Measurements from ENCODE around the gene SMARCD2.
A peak's percentile ranks its signal among the peaks of the same experiment; 100 is the strongest.

SMARCD2 gene

DNA sequence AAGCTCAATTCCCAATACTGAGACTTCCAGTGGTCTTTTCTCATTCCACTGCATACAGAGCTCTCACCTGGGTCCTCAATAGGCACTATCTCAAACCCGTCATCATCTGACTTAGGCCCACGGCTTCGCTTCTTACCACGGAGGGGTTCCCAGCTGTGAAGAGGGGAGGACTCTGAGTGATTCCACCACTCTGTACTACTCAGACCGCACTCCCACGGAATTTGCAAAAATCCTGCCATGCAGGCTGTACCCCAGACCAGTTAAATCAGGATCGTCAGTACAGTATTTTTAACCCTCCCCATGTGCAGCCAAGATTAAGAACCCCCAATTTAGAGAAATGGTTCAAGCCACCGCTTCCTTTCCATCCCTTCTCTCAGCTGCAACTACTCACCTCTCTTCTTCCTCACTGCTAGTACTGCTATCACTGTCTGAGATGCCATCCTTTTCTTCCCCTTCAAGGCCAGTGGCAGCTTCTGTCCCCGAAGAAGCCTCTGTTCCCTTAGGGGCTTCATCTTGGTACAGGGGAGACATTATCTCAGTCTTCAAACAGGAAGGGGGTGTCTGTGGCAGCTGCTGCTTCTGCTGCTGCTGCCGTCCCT is 21.4 kb downstream of the SMARCD2 start:
- H3K9ac ChIP-seq (ENCODE audit: low read length) = no peak overlapping the region
- H3K36me3 ChIP-seq (ENCODE audit: control insufficient read depth, insufficient read depth, low read length) = peaks cover 99% of the 10 kb centered on the region
- H3K27ac ChIP-seq (ENCODE audit: low read depth, low read length) = no peak overlapping the region
- no peaks in the 10 kb centered on the region for H3K4me1 ChIP-seq (ENCODE audit: control insufficient read depth, insufficient read depth, low read length)
- H3K4me3 ChIP-seq (ENCODE audit: low read depth, low read length) = no peak overlapping the region
- H3K9me3 ChIP-seq (ENCODE audit: control insufficient read depth, insufficient read depth, low read depth, low read length) = no peaks in the 10 kb centered on the region
- H3K27me3 ChIP-seq (ENCODE audit: control insufficient read depth, insufficient read depth, low read length) = no peaks in the 10 kb centered on the region

DNA sequence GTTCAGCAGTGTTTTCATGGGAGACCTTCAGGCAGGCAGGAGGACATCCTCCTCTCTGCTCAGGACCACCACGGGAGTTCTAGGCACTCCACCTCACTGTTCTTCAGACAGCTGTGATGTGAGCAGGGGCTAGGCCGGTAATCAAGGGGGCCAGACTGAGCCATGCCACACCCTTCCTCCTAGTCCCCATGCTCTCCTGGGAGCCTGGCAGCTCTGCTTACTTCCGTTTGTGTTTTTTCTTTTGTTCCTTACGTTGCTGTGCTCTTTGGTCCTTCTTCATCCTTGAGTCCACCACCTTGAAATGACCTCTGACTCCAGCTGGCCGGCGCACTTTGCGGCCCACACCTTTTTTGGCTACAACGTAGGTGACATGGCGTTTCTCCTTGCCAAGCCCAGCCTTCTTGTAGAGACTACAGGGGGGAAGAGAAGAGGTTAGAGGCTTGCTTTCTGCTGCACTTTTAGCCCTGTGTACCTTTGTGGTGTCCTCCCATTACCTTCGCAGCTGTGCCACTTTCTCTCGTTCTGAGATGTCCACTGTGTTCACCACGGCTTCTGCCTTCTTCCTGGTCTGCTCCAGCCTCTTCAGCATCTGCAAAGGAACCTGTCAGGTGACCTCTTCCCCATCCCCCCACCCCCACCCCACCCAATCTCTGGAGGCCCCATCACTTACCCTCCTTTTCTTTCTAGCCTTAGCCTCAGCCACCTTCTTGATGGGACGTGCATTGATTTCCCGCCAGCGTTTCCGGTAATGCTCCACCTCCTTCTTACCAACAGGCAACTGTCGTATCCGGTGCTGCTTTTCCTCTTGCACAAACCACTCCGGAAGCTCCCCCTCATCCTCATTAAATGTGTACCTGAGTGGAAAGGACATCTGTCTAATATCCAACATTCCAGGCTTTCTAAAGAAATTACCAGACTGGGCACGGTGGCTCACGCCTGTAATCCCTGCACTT is 22.6 kb downstream of the SMARCD2 start:
- no peak overlapping the region for H3K9ac ChIP-seq (ENCODE audit: low read length)
- H3K27ac ChIP-seq (ENCODE audit: low read depth, low read length) = no peak overlapping the region

DNA sequence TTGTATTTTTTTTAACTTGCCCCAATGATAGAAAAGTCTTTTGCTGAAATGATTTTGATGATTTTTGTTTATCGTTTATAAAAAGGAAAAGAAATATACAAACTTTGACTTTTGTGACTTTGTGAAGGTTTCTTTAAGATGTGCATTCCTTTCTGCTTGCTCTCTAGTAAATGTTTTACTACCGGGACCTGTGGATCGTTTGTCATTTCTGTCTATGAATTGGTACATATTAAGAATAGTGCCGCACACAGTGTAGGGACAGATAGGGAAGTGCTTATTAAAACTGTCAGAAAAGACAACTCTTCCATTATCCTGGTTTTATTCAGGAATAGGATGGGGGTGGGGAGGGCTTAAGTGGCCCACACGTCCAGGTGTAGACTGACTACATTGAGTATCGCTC is 23.4 kb downstream of the SMARCD2 start:
- Histone ChIP-seq H3K36me3 (ENCODE audit: control insufficient read depth, insufficient read depth, low read length) (peaks cover 99% of the 10 kb centered on the region), H3K27ac (ENCODE audit: low read depth, low read length) (no peak overlapping the region), H3K27me3 (ENCODE audit: control insufficient read depth, insufficient read depth, low read length) (no peaks in the 10 kb centered on the region), H3K9me3 (ENCODE audit: control insufficient read depth, insufficient read depth, low read depth, low read length) (no peaks in the 10 kb centered on the region), H3K4me1 (ENCODE audit: control insufficient read depth, insufficient read depth, low read length) (no peaks in the 10 kb centered on the region), H3K4me3 (ENCODE audit: low read depth, low read length) (no peak overlapping the region), H3K9ac (ENCODE audit: low read length) (no peak overlapping the region)

More for the DNA sequence above, 22.6 kb downstream of the SMARCD2 start:
- Histone ChIP-seq H3K9me3 (ENCODE audit: control insufficient read depth, insufficient read depth, low read depth, low read length) (no peaks in the 10 kb centered on the region), H3K4me1 (ENCODE audit: control insufficient read depth, insufficient read depth, low read length) (no peaks in the 10 kb centered on the region), H3K4me3 (ENCODE audit: low read depth, low read length) (no peak overlapping the region), H3K27me3 (ENCODE audit: control insufficient read depth, insufficient read depth, low read length) (no peaks in the 10 kb centered on the region), H3K36me3 (ENCODE audit: control insufficient read depth, insufficient read depth, low read length) (peaks cover 99% of the 10 kb centered on the region)

- Histone ChIP-seq H3K4me3 (ENCODE audit: low read depth, low read length) (no peak overlapping the region), H3K36me3 (ENCODE audit: control insufficient read depth, insufficient read depth, low read length) (peaks cover 100% of the 10 kb centered on the region), H3K9me3 (ENCODE audit: control insufficient read depth, insufficient read depth, low read depth, low read length) (no peaks in the 10 kb centered on the region), H3K4me1 (ENCODE audit: control insufficient read depth, insufficient read depth, low read length) (no peaks in the 10 kb centered on the region), H3K27me3 (ENCODE audit: control insufficient read depth, insufficient read depth, low read length) (no peaks in the 10 kb centered on the region), H3K9ac (ENCODE audit: low read length) (no peak overlapping the region), H3K27ac (ENCODE audit: low read depth, low read length) (no peak overlapping the region)
These were observed 24.6 kb downstream of the SMARCD2 start for GRCh38 chr17:63817736-63818385.

GRCh38 chr17:63816669-63817068 is 25.8 kb downstream of the SMARCD2 start:
- Histone ChIP-seq H3K4me3 (ENCODE audit: low read depth, low read length) (no peak overlapping the region), H3K9ac (ENCODE audit: low read length) (no peak overlapping the region), H3K36me3 (ENCODE audit: control insufficient read depth, insufficient read depth, low read length) (peaks cover 100% of the 10 kb centered on the region), H3K27ac (ENCODE audit: low read depth, low read length) (no peak overlapping the region), H3K4me1 (ENCODE audit: control insufficient read depth, insufficient read depth, low read length) (no peaks in the 10 kb centered on the region), H3K27me3 (ENCODE audit: control insufficient read depth, insufficient read depth, low read length) (no peaks in the 10 kb centered on the region), H3K9me3 (ENCODE audit: control insufficient read depth, insufficient read depth, low read depth, low read length) (no peaks in the 10 kb centered on the region)

DNA sequence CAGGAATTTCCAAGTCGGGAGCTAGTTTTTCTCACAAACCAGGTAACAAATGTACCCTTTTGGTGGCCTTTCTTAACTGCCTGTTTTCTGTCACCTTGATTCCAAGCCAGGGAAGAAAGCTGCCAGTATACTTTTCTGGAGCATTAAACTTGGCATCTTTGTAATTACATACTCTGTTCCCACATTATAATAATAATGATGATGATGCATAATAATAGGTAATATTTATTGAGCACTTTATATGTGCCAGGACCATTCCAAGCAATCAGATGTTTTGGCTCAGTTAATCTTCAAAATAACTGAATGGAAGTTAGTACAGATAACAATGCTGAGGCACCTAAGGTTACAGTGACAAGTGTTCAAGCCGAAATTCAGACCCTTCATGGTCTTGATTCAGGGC is 26.4 kb downstream of the SMARCD2 start:
- Histone ChIP-seq H3K27me3 (ENCODE audit: control insufficient read depth, insufficient read depth, low read length) (no peaks in the 10 kb centered on the region), H3K4me1 (ENCODE audit: control insufficient read depth, insufficient read depth, low read length) (no peaks in the 10 kb centered on the region), H3K27ac (ENCODE audit: low read depth, low read length) (no peak overlapping the region), H3K4me3 (ENCODE audit: low read depth, low read length) (no peak overlapping the region), H3K9ac (ENCODE audit: low read length) (no peak overlapping the region), H3K9me3 (ENCODE audit: control insufficient read depth, insufficient read depth, low read depth, low read length) (no peaks in the 10 kb centered on the region), H3K36me3 (ENCODE audit: control insufficient read depth, insufficient read depth, low read length) (peaks cover 100% of the 10 kb centered on the region)

DNA sequence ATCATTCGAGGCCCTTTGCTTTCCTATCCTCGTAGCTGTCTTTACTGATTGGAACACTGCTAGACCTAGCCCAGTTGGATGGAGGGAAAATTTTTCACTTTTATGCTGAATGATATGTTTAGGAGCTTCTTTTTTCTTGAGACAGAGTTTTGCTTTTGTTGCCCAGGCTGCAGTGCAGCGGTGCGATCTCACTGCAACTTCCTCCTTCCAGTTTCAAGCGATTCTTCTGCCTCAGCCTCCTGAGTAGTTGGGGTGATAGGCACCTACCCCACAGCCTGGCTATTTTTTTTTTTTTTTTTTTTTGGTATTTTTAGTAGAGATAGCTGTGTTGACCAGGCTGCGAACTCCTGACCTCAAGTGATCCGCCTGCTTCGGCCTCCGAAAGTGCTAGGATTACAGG is 32.5 kb downstream of the SMARCD2 start:
- Histone ChIP-seq H3K9ac (ENCODE audit: low read length) (no peak overlapping the region), H3K4me1 (ENCODE audit: control insufficient read depth, insufficient read depth, low read length) (no peaks in the 10 kb centered on the region), H3K4me3 (ENCODE audit: low read depth, low read length) (no peak overlapping the region), H3K27me3 (ENCODE audit: control insufficient read depth, insufficient read depth, low read length) (no peaks in the 10 kb centered on the region), H3K27ac (ENCODE audit: low read depth, low read length) (no peak overlapping the region), H3K9me3 (ENCODE audit: control insufficient read depth, insufficient read depth, low read depth, low read length) (no peaks in the 10 kb centered on the region), H3K36me3 (ENCODE audit: control insufficient read depth, insufficient read depth, low read length) (peaks cover 100% of the 10 kb centered on the region)

DNA sequence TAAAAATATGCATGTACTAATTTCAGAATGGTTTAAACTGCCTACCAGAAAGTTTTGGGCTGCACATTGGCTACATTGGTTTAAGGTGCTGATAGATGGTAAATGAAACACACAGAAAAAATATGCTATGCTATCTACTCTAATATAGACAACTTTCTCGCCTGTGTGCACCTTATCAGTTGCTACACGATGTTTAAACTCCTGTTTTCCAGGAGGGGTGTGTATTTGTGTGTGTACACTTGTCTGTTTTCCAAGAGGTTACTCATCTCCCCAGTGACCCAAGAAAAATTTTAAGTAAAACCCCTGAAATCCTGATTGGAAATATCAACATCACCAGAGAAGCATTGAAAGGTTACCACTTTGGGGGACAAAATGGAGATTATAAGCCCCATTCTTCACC is 36.9 kb downstream of the SMARCD2 start:
- no peak overlapping the region for H3K9ac ChIP-seq (ENCODE audit: low read length)
- no peaks in the 10 kb centered on the region for H3K9me3 ChIP-seq (ENCODE audit: control insufficient read depth, insufficient read depth, low read depth, low read length)
- no peak overlapping the region for H3K4me3 ChIP-seq (ENCODE audit: low read depth, low read length)
- no peaks in the 10 kb centered on the region for H3K27me3 ChIP-seq (ENCODE audit: control insufficient read depth, insufficient read depth, low read length)
- H3K36me3 ChIP-seq (ENCODE audit: control insufficient read depth, insufficient read depth, low read length) = peaks cover 99% of the 10 kb centered on the region
- H3K27ac ChIP-seq (ENCODE audit: low read depth, low read length) = peak overlapping the region; percentile 2; the same call in 1 of the 2 replicates
- no peaks in the 10 kb centered on the region for H3K4me1 ChIP-seq (ENCODE audit: control insufficient read depth, insufficient read depth, low read length)

- H3K36me3 ChIP-seq (ENCODE audit: control insufficient read depth, insufficient read depth, low read length) = peaks cover 99% of the 10 kb centered on the region
These were observed 38.2 kb downstream of the SMARCD2 start for GRCh38 chr17:63804328-63804727.

GRCh38 chr17:63800783-63801182 is 41.7 kb downstream of the SMARCD2 start:
- Histone ChIP-seq H3K27ac (ENCODE audit: low read depth, low read length) (no peak overlapping the region), H3K36me3 (ENCODE audit: control insufficient read depth, insufficient read depth, low read length) (peaks cover 99% of the 10 kb centered on the region), H3K4me1 (ENCODE audit: control insufficient read depth, insufficient read depth, low read length) (no peaks in the 10 kb centered on the region), H3K9me3 (ENCODE audit: control insufficient read depth, insufficient read depth, low read depth, low read length) (no peaks in the 10 kb centered on the region), H3K4me3 (ENCODE audit: low read depth, low read length) (no peak overlapping the region), H3K27me3 (ENCODE audit: control insufficient read depth, insufficient read depth, low read length) (no peaks in the 10 kb centered on the region), H3K9ac (ENCODE audit: low read length) (no peak overlapping the region)

More at GRCh38 chr17:63804328-63804727, 38.2 kb downstream of the SMARCD2 start:
- no peaks in the 10 kb centered on the region for H3K27me3 ChIP-seq (ENCODE audit: control insufficient read depth, insufficient read depth, low read length)
- no peaks in the 10 kb centered on the region for H3K4me1 ChIP-seq (ENCODE audit: control insufficient read depth, insufficient read depth, low read length)
- H3K4me3 ChIP-seq (ENCODE audit: low read depth, low read length) = no peak overlapping the region
- no peaks in the 10 kb centered on the region for H3K9me3 ChIP-seq (ENCODE audit: control insufficient read depth, insufficient read depth, low read depth, low read length)
- no peak overlapping the region for H3K9ac ChIP-seq (ENCODE audit: low read length)
- H3K27ac ChIP-seq (ENCODE audit: low read depth, low read length) = no peak overlapping the region

Data from HUES6 (cell line).